SK-N-SH treated with all-trans-retinoic acid at 6 μM for 48 hours (cell line): Measurements from ENCODE around the gene HAPSTR1.

Experiments
- CSRNP3 ChIP-seq: fragments of 250-450 bp; sonication (Bioruptor Pico); IDR thresholded peaks from 2 replicates; pipeline ENCODE4 v1.5.1; 2021; ENCODE audit warnings: mild to moderate bottlenecking, moderate library complexity
- ESRRG ChIP-seq: fragments of 250-450 bp; sonication (Bioruptor Pico); IDR thresholded peaks from 2 replicates; pipeline ENCODE4 v1.6.1; 2021; ENCODE audit warnings: mild to moderate bottlenecking

- TF ChIP-seq ESRRG (CRISPR knock-in tag) (no peak), CSRNP3 (CRISPR knock-in tag) (no peak)
Measured at GRCh38 chr16:9109255-9109654, 17.8 kb downstream of the HAPSTR1 start.
